PC-9 (cell line): ENCODE data around the gene DCUN1D1. TPM values are rescaled to one million over a fixed set of nuclear protein-coding genes. Genes with fewer than 3 reads are reported as not detected.

Source experiments
- Bru-seq: library from RNA; stranded (reverse); fragments of 400-500 nt; gene quantifications from one replicate; lab custom pipeline; 2021; lab: Mats Ljungman, UMichigan
- BruChase-seq, 2 experiments: library from RNA; stranded (reverse); fragments of 400-500 nt; gene quantifications; one replicate each; lab custom pipeline; 2021; lab: Mats Ljungman, UMichigan
- BruUV-seq: library from RNA; stranded (reverse); fragments of 400-500 nt; replicated peaks from 2 replicates; lab custom pipeline; 2021; lab: Mats Ljungman, UMichigan
- CTCF ChIA-PET: fragments of 300-600 bp; sonication (Branson Sonifier 250); formaldehyde crosslinking; loops from one replicate; lab custom pipeline; 2022; ENCODE audit warnings: antibody characterized with exemption; lab: Charles Lee
- POLR2A ChIA-PET: fragments of 300-600 bp; sonication (Branson Sonifier 250); formaldehyde crosslinking; loops from one replicate; lab custom pipeline; 2022; ENCODE audit warnings: antibody characterized with exemption; ENCODE audit not compliant: unreplicated experiment; lab: Charles Lee
- DNase-seq, 2 experiments: peaks; one replicate each; pipeline versions ENCODE4 v3.0.0 to v3.0.0-alpha.2; 2015 to 2022; ENCODE audit warnings: mixed read lengths in 1 of 2
- H2AFZ ChIP-seq: fragments of 200-600 bp; sonication (generic); 2 replicates; pipeline ENCODE4 v1.8.1; 2017; ENCODE audit warnings: antibody characterized with exemption
- H3F3A ChIP-seq: fragments of 200-600 bp; sonication (generic); 2 replicates; pipeline ENCODE4 v1.8.1; 2017; ENCODE audit warnings: antibody characterized with exemption, mild to moderate bottlenecking, low read depth; ENCODE audit not compliant: insufficient read depth
- H3K27ac ChIP-seq: fragments of 200-600 bp; sonication (generic); 2 replicates; pipeline ENCODE4 v1.6.1; 2016; ENCODE audit warnings: mixed run types
- H3K27me3 ChIP-seq: fragments of 200-600 bp; sonication (generic); 2 replicates; pipeline ENCODE4 v1.6.1; 2016; ENCODE audit warnings: low read depth, mixed run types; ENCODE audit not compliant: insufficient read depth
- H3K36me3 ChIP-seq: fragments of 200-600 bp; sonication (generic); 2 replicates; pipeline ENCODE4 v1.6.1; 2016; ENCODE audit warnings: low read depth, mixed run types
- H3K4me1 ChIP-seq: fragments of 200-600 bp; sonication (generic); replicated peaks from 2 replicates; pipeline ENCODE4 v1.6.1; 2016; ENCODE audit warnings: mixed run types; ENCODE audit not compliant: insufficient read depth
- H3K4me2 ChIP-seq: fragments of 200-600 bp; sonication (generic); 2 replicates; pipeline ENCODE4 v1.6.1; 2017; ENCODE audit warnings: mixed run types
- H3K4me3 ChIP-seq: fragments of 200-600 bp; sonication (generic); 2 replicates; pipeline ENCODE4 v1.6.1; 2016; ENCODE audit warnings: mixed run types
- H3K79me2 ChIP-seq: fragments of 200-600 bp; sonication (generic); 2 replicates; pipeline ENCODE4 v1.6.1; 2017; ENCODE audit warnings: low read depth, mixed run types
- H3K9me2 ChIP-seq: fragments of 200-600 bp; sonication (generic); 2 replicates; pipeline ENCODE4 v1.8.1; 2017; ENCODE audit warnings: mild to moderate bottlenecking; ENCODE audit not compliant: insufficient read depth
- H3K9me3 ChIP-seq: fragments of 200-600 bp; sonication (generic); 2 replicates; pipeline ENCODE4 v1.8.1; 2016; ENCODE audit warnings: low read depth; ENCODE audit not compliant: insufficient read depth
- H4K20me1 ChIP-seq: fragments of 200-600 bp; sonication (generic); 2 replicates; pipeline ENCODE4 v1.8.1; 2017; ENCODE audit not compliant: insufficient read depth
- EZH2 ChIP-seq: fragments of 200-600 bp; sonication (generic); IDR thresholded peaks from 2 replicates; pipeline ENCODE4 v1.8.0; 2017; ENCODE audit warnings: antibody characterized with exemption, low read depth
- intact Hi-C: fragments of 100-400 bp; cut with micrococcal nuclease; formaldehyde crosslinking; loops from one replicate; pipeline ENCODE4 v1.10.0; 2022; ENCODE audit not compliant: unreplicated experiment
- long read RNA-seq: library from polyadenylated mRNA; stranded (forward); transcript quantifications from one replicate; pipeline ENCODE4 v2.0.0, GENCODE V29; 2022
- total RNA-seq: library from RNA; stranded (reverse); gene quantifications from 2 replicates; pipeline ENCODE4 v1.2.3, GENCODE V29; 2021
- TF ChIP-seq, protein P1 (sequence below): fragments of 200-600 bp; sonication (generic); conservative IDR thresholded peaks from 2 replicates; pipeline ENCODE4 v1.6.1; 2017; ENCODE audit warnings: mixed run types, antibody characterized with exemption, mild to moderate bottlenecking, moderate library complexity

DCUN1D1 gene
- 80.3 and 93.5 TPM in 2 replicates for total RNA-seq
- percentile 95 among the genes with signal in this experiment for Bru-seq, nascent RNA
- BruChase-seq, experiment 1, labeled RNA remaining after a 2-hour chase: percentile 97 among the genes with signal in this experiment
- BruChase-seq, experiment 2, labeled RNA remaining after a 6-hour chase: percentile 96 among the genes with signal in this experiment
- long read RNA-seq, full-length matches to known transcripts: 31 of 65 reads
- long read RNA-seq, partial matches to known transcripts: 7 of 65 reads
- long read RNA-seq, other reads (novel, unspliced or antisense): 27 of 65 reads

DNA sequence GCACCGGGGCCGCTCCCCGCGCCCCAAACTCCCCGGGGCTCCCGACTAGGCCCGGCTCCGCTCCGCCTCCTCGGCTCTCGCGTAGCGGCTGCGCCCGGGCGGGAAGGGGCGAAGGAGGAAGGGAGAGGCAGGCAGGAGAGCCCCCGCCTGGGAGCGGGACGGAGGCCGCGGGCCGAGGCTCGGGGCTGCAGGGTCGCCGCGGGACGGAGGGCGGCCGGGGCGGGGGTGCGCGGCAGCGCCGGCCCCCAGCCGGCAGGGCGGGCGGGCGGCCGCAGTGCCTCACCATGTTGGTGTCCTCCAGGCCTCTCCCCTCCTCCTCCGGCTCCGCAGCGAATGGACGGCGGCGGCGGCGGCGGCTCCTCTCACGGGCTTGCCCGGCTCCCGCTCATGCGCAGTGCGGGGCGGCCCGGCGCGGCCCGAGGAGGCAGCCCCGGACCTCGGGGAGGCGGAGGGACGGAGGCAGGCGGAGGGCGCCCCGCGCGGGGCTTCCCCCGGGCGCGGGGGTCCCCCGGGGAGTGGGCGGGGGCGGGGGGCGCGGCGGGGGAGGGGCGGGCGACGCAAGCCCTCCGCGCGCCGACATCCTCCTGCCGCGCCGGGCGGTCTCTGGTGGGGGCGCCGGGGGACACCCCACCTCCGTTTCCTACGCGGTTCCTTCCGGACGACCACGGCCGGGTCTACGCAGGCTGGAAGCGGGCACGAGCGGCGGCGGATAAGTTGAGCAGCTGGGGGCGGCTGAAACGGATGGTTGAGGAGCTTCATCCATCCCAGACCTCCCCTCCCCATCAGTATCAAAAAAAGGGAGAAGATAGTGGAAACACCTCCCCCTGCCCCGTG is at the start of gene DCUN1D1:
DCUN1D1 (minus strand) TSS at position 335 of the 834 bp plus-strand sequence; CDS start at position 286, 49 bp downstream.
- CTCF ChIA-PET: no interaction called here
- TF ChIP-seq EZH2: no peak
- TF ChIP-seq, protein P1, sequence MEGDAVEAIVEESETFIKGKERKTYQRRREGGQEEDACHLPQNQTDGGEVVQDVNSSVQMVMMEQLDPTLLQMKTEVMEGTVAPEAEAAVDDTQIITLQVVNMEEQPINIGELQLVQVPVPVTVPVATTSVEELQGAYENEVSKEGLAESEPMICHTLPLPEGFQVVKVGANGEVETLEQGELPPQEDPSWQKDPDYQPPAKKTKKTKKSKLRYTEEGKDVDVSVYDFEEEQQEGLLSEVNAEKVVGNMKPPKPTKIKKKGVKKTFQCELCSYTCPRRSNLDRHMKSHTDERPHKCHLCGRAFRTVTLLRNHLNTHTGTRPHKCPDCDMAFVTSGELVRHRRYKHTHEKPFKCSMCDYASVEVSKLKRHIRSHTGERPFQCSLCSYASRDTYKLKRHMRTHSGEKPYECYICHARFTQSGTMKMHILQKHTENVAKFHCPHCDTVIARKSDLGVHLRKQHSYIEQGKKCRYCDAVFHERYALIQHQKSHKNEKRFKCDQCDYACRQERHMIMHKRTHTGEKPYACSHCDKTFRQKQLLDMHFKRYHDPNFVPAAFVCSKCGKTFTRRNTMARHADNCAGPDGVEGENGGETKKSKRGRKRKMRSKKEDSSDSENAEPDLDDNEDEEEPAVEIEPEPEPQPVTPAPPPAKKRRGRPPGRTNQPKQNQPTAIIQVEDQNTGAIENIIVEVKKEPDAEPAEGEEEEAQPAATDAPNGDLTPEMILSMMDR: no peak
- H3K4me3 ChIP-seq: peak within 1 kb of the TSS; percentile 68
- no peaks in the 10 kb centered on the region for H3K27me3 ChIP-seq
- intact Hi-C loops: loop anchor here (1.0 kb wide), 1 partner anchor 119 kb away; the partner anchor contains the start of gene MCCC1
- H3K4me1 ChIP-seq: peaks cover 20% of the 10 kb centered on the region
- H3K36me3 ChIP-seq: no peaks in the 10 kb centered on the region
- peaks cover 29% of the 10 kb centered on the region for H4K20me1 ChIP-seq
- H3F3A ChIP-seq: peaks cover 10% of the 10 kb centered on the region
- no TSS peak for BruUV-seq
- H3K79me2 ChIP-seq: peaks cover 44% of the 10 kb centered on the region
- H3K9me2 ChIP-seq: no peaks in the 10 kb centered on the region
- H3K27ac ChIP-seq: no peak within 1 kb of the TSS
- POLR2A ChIA-PET: no interaction called here
- H3K4me2 ChIP-seq: peak within 1 kb of the TSS; percentile 92
- DNase-seq: peak; percentile 79 to 97
- H2AFZ ChIP-seq: peak within 1 kb of the TSS; percentile 93
- no peaks in the 10 kb centered on the region for H3K9me3 ChIP-seq

DNA sequence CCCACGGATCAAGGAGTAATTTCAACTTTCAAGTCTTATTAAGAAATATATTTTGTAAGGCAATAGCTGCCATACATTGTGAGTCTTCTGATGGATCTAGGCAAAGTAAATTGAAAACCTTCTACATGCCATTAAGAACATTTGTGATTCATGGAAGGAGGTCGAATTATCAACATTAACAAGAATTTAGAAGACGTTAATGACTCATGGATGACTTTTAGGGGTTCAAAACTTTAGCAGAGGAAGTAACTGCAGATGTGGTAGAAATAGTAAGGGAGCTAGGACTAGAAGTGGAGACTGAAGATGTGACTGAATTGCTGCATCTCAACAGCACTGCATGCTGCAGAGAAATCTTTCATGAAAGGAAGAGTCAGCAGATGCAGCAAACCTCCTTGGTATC is 48.1 kb upstream of the DCUN1D1 start:
- no peaks in the 10 kb centered on the region for H3K79me2 ChIP-seq
- no peak overlapping the region for H3K4me2 ChIP-seq
- intact Hi-C loops: no loop called here
- BruUV-seq: no TSS peak
- no peaks in the 10 kb centered on the region for H3F3A ChIP-seq
- H3K27me3 ChIP-seq: no peaks in the 10 kb centered on the region
- no peaks in the 10 kb centered on the region for H4K20me1 ChIP-seq
- TF ChIP-seq, protein P1: no peak
- TF ChIP-seq EZH2: no peak
- no peaks in the 10 kb centered on the region for H3K9me3 ChIP-seq
- H3K27ac ChIP-seq: no peak overlapping the region
- ChIA-PET POLR2A (no interaction called here), CTCF (no interaction called here)
- no peaks in the 10 kb centered on the region for H3K4me1 ChIP-seq
- peaks cover 10% of the 10 kb centered on the region for H3K36me3 ChIP-seq
- DNase-seq: no peak
- no peak overlapping the region for H3K4me3 ChIP-seq
- no peaks in the 10 kb centered on the region for H3K9me2 ChIP-seq
- no peak overlapping the region for H2AFZ ChIP-seq

DNA sequence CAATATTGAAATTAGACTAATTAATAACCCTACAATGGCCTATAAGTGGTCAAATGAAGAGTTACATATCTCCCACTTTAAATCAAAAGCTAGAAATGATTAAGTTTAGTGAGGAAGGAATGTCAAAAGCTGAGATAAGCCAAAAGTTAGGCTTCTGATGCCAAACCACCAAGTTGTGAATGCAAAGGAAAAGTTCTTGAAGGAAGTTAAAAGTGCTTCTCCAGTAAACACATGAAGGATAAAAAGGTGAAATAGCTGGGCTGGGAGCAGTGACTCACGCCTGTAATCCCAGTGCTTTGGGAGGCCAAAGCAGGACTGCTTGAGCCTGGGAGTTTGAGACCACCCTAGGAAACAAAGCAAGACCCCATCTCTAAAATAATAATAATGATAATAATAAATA is 46.9 kb upstream of the DCUN1D1 start:
- intact Hi-C loops: no loop called here
- no peak overlapping the region for H2AFZ ChIP-seq
- ChIA-PET POLR2A (interaction anchor here (0.6 kb wide), 2 partner anchors 73 to 117 kb away, joined by 4 read pairs; no protein-coding TSS in a partner anchor), CTCF (no interaction called here)
- H3K9me3 ChIP-seq: no peaks in the 10 kb centered on the region
- no peaks in the 10 kb centered on the region for H3K79me2 ChIP-seq
- DNase-seq: no peak
- peaks cover 11% of the 10 kb centered on the region for H3K36me3 ChIP-seq
- H3F3A ChIP-seq: no peaks in the 10 kb centered on the region
- no peak overlapping the region for H3K4me3 ChIP-seq
- H3K4me2 ChIP-seq: no peak overlapping the region
- BruUV-seq: no TSS peak
- no peaks in the 10 kb centered on the region for H3K4me1 ChIP-seq
- no peaks in the 10 kb centered on the region for H3K9me2 ChIP-seq
- no peak for TF ChIP-seq EZH2
- TF ChIP-seq, protein P1: no peak
- no peak overlapping the region for H3K27ac ChIP-seq
- no peaks in the 10 kb centered on the region for H3K27me3 ChIP-seq
- no peaks in the 10 kb centered on the region for H4K20me1 ChIP-seq
